HepG2 (cell line): Measurements from ENCODE around the gene HSD3B7. TPM values are rescaled to one million over a fixed set of nuclear protein-coding genes. Genes with fewer than 3 reads are reported as not detected.

Experiments
- AKNA ChIP-seq: sonication (generic); formaldehyde crosslinking; IDR thresholded peaks from 2 replicates; pipeline ENCODE4 v1.4.0; 2020; ENCODE audit warnings: missing genetic modification reagents, borderline replicate concordance
- CC2D1A ChIP-seq: sonication (generic); formaldehyde crosslinking; IDR thresholded peaks from 2 replicates; pipeline ENCODE4 v1.8.1; 2023; ENCODE audit warnings: mild to moderate bottlenecking, missing genetic modification reagents
- ELF4 ChIP-seq: sonication (generic); formaldehyde crosslinking; IDR thresholded peaks from 2 replicates; pipeline ENCODE4 v1.5.0; 2020; ENCODE audit warnings: missing genetic modification reagents, mild to moderate bottlenecking, moderate library complexity, borderline replicate concordance
- ESRRA ChIP-seq: sonication (generic); formaldehyde crosslinking; IDR thresholded peaks from 2 replicates; pipeline ENCODE4 v1.5.1; 2020; ENCODE audit warnings: mild to moderate bottlenecking, low read depth, missing genetic modification reagents
- FOXA1 ChIP-seq, 2 experiments: fragments of 450-650 bp in 1 of 2; sonication (generic) in 1 of 2; formaldehyde crosslinking in 1 of 2; IDR thresholded peaks; 2 replicates each; pipeline versions ENCODE4 v1.4.0 to v1.6.1; 2016 to 2020; ENCODE audit warnings: missing genetic modification reagents in 1 of 2
- NCOA1 ChIP-seq: sonication (generic); formaldehyde crosslinking; IDR thresholded peaks from 2 replicates; pipeline ENCODE4 v1.9.0; 2021; ENCODE audit warnings: missing genetic modification reagents
- polyA plus RNA-seq, 8 experiments: library from polyadenylated mRNA; depleted of rRNA in 3 of 8; stranded (reverse) in 7 of 8; unstranded in 1 of 8; fragments of >200 nt; fragmentation: Illumina TruSeq in 4 of 8; extraction: Trizol in 4 of 8; gene quantifications; 2 replicates each; pipeline versions ENCODE4 v1.2.1 to v1.2.3, GENCODE V29; 2011 to 2016; ENCODE audit warnings: low read depth in 4 of 8, missing spikeins in 1 of 8, mixed read lengths in 1 of 8; ENCODE audit not compliant: insufficient read depth in 1 of 8
- total RNA-seq, 5 experiments: library from RNA; depleted of rRNA; stranded (reverse); fragments of >200 nt; fragmentation: Illumina TruSeq; extraction: Trizol; gene quantifications; 2 replicates each; pipeline ENCODE4 v1.2.3, GENCODE V29; 2016; ENCODE audit warnings: low read depth in 1 of 5

The HSD3B7 gene
- total and polyA plus RNA-seq, 2 of the 13 experiments (the other 11 are each of a cell fraction or from before 2014, with no cell fraction given) = 32.9 to 69.7 TPM

GRCh38 chr16:30956601-30957455, 28.2 kb upstream of the HSD3B7 start (continued):
- TF ChIP-seq AKNA (CRISPR knock-in tag) = peak; percentile 51; the same call in 1 of the 2 replicates
- TF ChIP-seq FOXA1 (IDR thresholded peaks at IDR 0.05) = no peak
- TF ChIP-seq FOXA1 (CRISPR knock-in tag; IDR thresholded peaks at IDR 0.05) = peak; percentile 22; the same call in 1 of the 2 replicates
- TF ChIP-seq CC2D1A (CRISPR knock-in tag) = no peak
- peak; percentile 89 for TF ChIP-seq NCOA1 (CRISPR knock-in tag)
- TF ChIP-seq ELF4 (CRISPR knock-in tag) = peak; percentile 81; the same call in 1 of the 2 replicates
- TF ChIP-seq ESRRA (CRISPR knock-in tag) = no peak
